Measurements from ENCODE around the gene CREB5. TPM values are rescaled to one million over a fixed set of nuclear protein-coding genes. Genes with fewer than 3 reads are reported as not detected.

Gene CREB5
- polyA plus RNA-seq, 1 donor from 2014 or later = 1.3 TPM

GRCh38 chr7:28488061-28488791 lies 75.9 kb downstream of the CREB5 start:
- Mint-ChIP-seq H3K4me1 (peaks cover 0 to 3% (median 2%) of the 10 kb centered on the region in 3 donors), H3K27me3 (peaks cover under 1% of the 10 kb centered on the region), H3K4me3 (no peak overlapping the region), H3K9me3 (no peaks in the 10 kb centered on the region), H3K27ac (no peak overlapping the region), H3K36me3 (peaks cover 2% of the 10 kb centered on the region)

- peaks cover 4% of the 10 kb centered on the region for H3K27me3 Mint-ChIP-seq
- H3K27ac Mint-ChIP-seq = no peak overlapping the region
- H3K4me3 Mint-ChIP-seq = no peak overlapping the region
- H3K4me1 Mint-ChIP-seq = peaks cover 0 to 4% (median 2%) of the 10 kb centered on the region in 3 donors
- peaks cover 2% of the 10 kb centered on the region for H3K36me3 Mint-ChIP-seq
- no peaks in the 10 kb centered on the region for H3K9me3 Mint-ChIP-seq
Measured at GRCh38 chr7:28490831-28491230, 78.5 kb downstream of the CREB5 start.

- H3K27me3 Mint-ChIP-seq = peaks cover 4% of the 10 kb centered on the region
- H3K36me3 Mint-ChIP-seq = peaks cover 2% of the 10 kb centered on the region
- H3K4me1 Mint-ChIP-seq = peaks cover 0 to 4% (median 0%) of the 10 kb centered on the region in 3 donors
- no peaks in the 10 kb centered on the region for H3K9me3 Mint-ChIP-seq
- H3K27ac Mint-ChIP-seq = no peak overlapping the region
- no peak overlapping the region for H3K4me3 Mint-ChIP-seq
Measured at GRCh38 chr7:28493477-28493876, 81.2 kb downstream of the CREB5 start.

- Mint-ChIP-seq H3K9me3 (no peaks in the 10 kb centered on the region), H3K27me3 (peaks cover 4% of the 10 kb centered on the region), H3K4me3 (no peak overlapping the region), H3K4me1 (peaks cover 0 to 1% (median 0%) of the 10 kb centered on the region in 3 donors), H3K27ac (no peak overlapping the region), H3K36me3 (no peaks in the 10 kb centered on the region)
Measured at GRCh38 chr7:28497009-28497408, 84.7 kb downstream of the CREB5 start.

GRCh38 chr7:28498636-28499035 lies 86.3 kb downstream of the CREB5 start:
- no peak overlapping the region for H3K27ac Mint-ChIP-seq
- H3K9me3 Mint-ChIP-seq = no peaks in the 10 kb centered on the region
- no peaks in the 10 kb centered on the region for H3K36me3 Mint-ChIP-seq
- no peaks in the 10 kb centered on the region for H3K27me3 Mint-ChIP-seq
- peaks cover 0 to 1% (median 0%) of the 10 kb centered on the region in 3 donors for H3K4me1 Mint-ChIP-seq
- H3K4me3 Mint-ChIP-seq = no peak overlapping the region

- Mint-ChIP-seq H3K9me3 (no peaks in the 10 kb centered on the region), H3K27ac (no peak overlapping the region), H3K27me3 (no peaks in the 10 kb centered on the region), H3K4me1 (no peaks in the 10 kb centered on the region), H3K4me3 (no peak overlapping the region), H3K36me3 (no peaks in the 10 kb centered on the region)
Measured at GRCh38 chr7:28500138-28500537, 87.8 kb downstream of the CREB5 start.

- no peaks in the 10 kb centered on the region for H3K9me3 Mint-ChIP-seq
- no peak overlapping the region for H3K4me3 Mint-ChIP-seq
- H3K27me3 Mint-ChIP-seq = no peaks in the 10 kb centered on the region
- H3K27ac Mint-ChIP-seq = no peak overlapping the region
- no peaks in the 10 kb centered on the region for H3K4me1 Mint-ChIP-seq
- H3K36me3 Mint-ChIP-seq = no peaks in the 10 kb centered on the region
Measured at GRCh38 chr7:28502408-28502807, 90.1 kb downstream of the CREB5 start.

- no peak overlapping the region for H3K4me3 Mint-ChIP-seq
- no peaks in the 10 kb centered on the region for H3K9me3 Mint-ChIP-seq
Measured at GRCh38 chr7:28503396-28503795, 91.1 kb downstream of the CREB5 start.

GRCh38 chr7:28505014-28505413 lies 92.7 kb downstream of the CREB5 start:
- Mint-ChIP-seq H3K27me3 (no peaks in the 10 kb centered on the region), H3K27ac (no peak overlapping the region), H3K36me3 (no peaks in the 10 kb centered on the region), H3K4me3 (no peak overlapping the region), H3K4me1 (peaks cover 4 to 8% (median 5%) of the 10 kb centered on the region in 3 donors), H3K9me3 (no peaks in the 10 kb centered on the region)

More at GRCh38 chr7:28503396-28503795, 91.1 kb downstream of the CREB5 start:
- no peaks in the 10 kb centered on the region for H3K27me3 Mint-ChIP-seq
- no peak overlapping the region for H3K27ac Mint-ChIP-seq
- H3K4me1 Mint-ChIP-seq = no peaks in the 10 kb centered on the region
- H3K36me3 Mint-ChIP-seq = no peaks in the 10 kb centered on the region

GRCh38 chr7:28505867-28506266 lies 93.5 kb downstream of the CREB5 start:
- peaks cover 0 to under 1% (median 0%) of the 10 kb centered on the region in 3 donors for H3K9me3 Mint-ChIP-seq
- peaks cover 5 to 12% (median 7%) of the 10 kb centered on the region in 3 donors for H3K4me1 Mint-ChIP-seq
- H3K36me3 Mint-ChIP-seq = peaks cover under 1% of the 10 kb centered on the region
- no peak overlapping the region for H3K4me3 Mint-ChIP-seq
- no peak overlapping the region for H3K27ac Mint-ChIP-seq
- H3K27me3 Mint-ChIP-seq = peaks cover under 1% of the 10 kb centered on the region

GRCh38 chr7:28507525-28508282 lies 95.4 kb downstream of the CREB5 start:
- Mint-ChIP-seq H3K27me3 (peaks cover 2% of the 10 kb centered on the region), H3K9me3 (peaks cover 0 to 3% (median 0%) of the 10 kb centered on the region in 3 donors), H3K4me1 (peaks cover 5 to 12% (median 10%) of the 10 kb centered on the region in 3 donors)

GRCh38 chr7:28509251-28510025 lies 97.1 kb downstream of the CREB5 start:
- H3K27me3 Mint-ChIP-seq = peaks cover 2% of the 10 kb centered on the region
- H3K4me1 Mint-ChIP-seq = peaks cover 5 to 12% (median 10%) of the 10 kb centered on the region in 3 donors
- peaks cover 0 to 3% (median 0%) of the 10 kb centered on the region in 3 donors for H3K9me3 Mint-ChIP-seq
- H3K27ac Mint-ChIP-seq = no peak overlapping the region
- peak overlapping the region in 3 of 4 donors; percentile 13 to 55 (median 27) for H3K4me3 Mint-ChIP-seq
- H3K36me3 Mint-ChIP-seq = peaks cover 4% of the 10 kb centered on the region

More at GRCh38 chr7:28507525-28508282, 95.4 kb downstream of the CREB5 start:
- Mint-ChIP-seq H3K27ac (no peak overlapping the region), H3K36me3 (peaks cover 4% of the 10 kb centered on the region), H3K4me3 (no peak overlapping the region)

- peaks cover 5 to 12% (median 10%) of the 10 kb centered on the region in 3 donors for H3K4me1 Mint-ChIP-seq
- peaks cover 3% of the 10 kb centered on the region for H3K27me3 Mint-ChIP-seq
- H3K4me3 Mint-ChIP-seq = peak overlapping the region in 2 of 4 donors; percentile 0 to 78
Measured at GRCh38 chr7:28510026-28510369, 97.7 kb downstream of the CREB5 start.

GRCh38 chr7:28512668-28513440 lies 100.5 kb downstream of the CREB5 start:
- Mint-ChIP-seq H3K9me3 (peaks cover 0 to 3% (median 0%) of the 10 kb centered on the region in 3 donors), H3K4me3 (no peak overlapping the region), H3K27me3 (peaks cover 3% of the 10 kb centered on the region), H3K4me1 (peaks cover 5 to 12% (median 10%) of the 10 kb centered on the region in 3 donors), H3K27ac (no peak overlapping the region), H3K36me3 (peaks cover 4% of the 10 kb centered on the region)

More at GRCh38 chr7:28510026-28510369, 97.7 kb downstream of the CREB5 start:
- peaks cover 0 to 3% (median 0%) of the 10 kb centered on the region in 3 donors for H3K9me3 Mint-ChIP-seq
- no peak overlapping the region for H3K27ac Mint-ChIP-seq
- H3K36me3 Mint-ChIP-seq = peaks cover 4% of the 10 kb centered on the region
